Suppressor macrophage treated with lipopolysaccharide for 1 hour (primary cell): Measurements from ENCODE around the gene PPP4R2.
"Not testable (repeated sequence)": the region's sequence is repeated elsewhere in the genome, so short reads cannot be mapped to it uniquely, and the experiment has no call there.

Source experiments
- DNase-seq, 3 donors: peaks; one replicate each; pipeline ENCODE4 v3.0.0-alpha.2; 2020 to 2022

The PPP4R2 gene

DNA sequence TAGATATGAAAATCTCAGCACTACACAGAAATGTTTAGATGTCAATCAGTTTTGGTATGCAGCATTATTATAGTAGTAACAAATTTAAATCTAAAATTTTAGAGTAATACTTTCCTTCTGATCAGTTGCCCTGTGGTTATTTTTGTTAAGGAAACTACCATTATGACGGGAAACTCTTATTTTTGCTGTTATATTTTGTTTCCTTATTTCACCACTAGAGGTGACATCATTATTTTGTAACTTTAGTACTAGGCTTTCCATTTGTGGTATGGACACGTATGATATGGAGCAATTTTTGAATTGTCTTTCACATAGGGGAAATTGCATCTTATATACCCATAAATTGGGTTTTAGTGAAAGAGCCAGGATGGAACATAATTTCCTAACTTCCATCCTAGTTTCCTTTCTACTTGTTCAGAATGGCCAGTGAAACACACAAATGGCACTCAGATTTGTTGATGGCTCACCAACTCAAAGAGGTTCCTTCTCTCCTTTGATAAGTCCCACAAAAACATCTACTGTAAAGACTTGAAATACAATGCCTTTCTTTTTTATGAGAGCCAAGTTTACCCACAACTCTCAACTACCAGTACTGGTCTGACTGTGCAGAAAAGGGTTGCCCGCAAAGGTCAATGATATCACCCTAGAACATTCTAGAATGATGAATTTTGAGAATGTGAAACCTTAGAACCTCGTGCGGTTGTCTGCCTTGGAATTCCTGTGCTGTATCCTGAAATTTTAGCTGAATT lies 19.4 kb upstream of the PPP4R2 start:
- DNase-seq = peak; percentile 70 to 98 (median 97)

GRCh38 chr3:72982609-72983366 lies 13.8 kb upstream of the PPP4R2 start:
- peak; percentile 43 to 58 (median 53) for DNase-seq

DNA sequence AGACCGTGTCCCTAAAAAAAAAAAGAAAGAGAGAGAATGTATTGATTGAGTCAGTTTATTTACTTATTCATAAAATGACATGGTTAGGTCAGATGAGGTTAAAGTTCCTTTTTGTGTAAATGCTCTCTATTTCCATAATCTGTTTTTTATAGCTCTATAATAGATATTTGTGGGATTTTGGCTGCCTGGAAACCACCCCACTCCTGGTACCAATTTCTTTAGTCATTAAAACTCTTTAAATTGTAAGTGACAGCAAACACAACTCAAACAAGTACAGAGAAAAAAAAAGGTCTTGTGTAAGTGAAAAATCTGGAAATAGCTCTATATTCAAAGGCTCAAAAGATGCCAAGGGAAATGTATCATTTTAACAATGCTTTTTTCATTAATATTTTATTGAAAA lies 11.0 kb upstream of the PPP4R2 start:
- no peak for DNase-seq

DNA sequence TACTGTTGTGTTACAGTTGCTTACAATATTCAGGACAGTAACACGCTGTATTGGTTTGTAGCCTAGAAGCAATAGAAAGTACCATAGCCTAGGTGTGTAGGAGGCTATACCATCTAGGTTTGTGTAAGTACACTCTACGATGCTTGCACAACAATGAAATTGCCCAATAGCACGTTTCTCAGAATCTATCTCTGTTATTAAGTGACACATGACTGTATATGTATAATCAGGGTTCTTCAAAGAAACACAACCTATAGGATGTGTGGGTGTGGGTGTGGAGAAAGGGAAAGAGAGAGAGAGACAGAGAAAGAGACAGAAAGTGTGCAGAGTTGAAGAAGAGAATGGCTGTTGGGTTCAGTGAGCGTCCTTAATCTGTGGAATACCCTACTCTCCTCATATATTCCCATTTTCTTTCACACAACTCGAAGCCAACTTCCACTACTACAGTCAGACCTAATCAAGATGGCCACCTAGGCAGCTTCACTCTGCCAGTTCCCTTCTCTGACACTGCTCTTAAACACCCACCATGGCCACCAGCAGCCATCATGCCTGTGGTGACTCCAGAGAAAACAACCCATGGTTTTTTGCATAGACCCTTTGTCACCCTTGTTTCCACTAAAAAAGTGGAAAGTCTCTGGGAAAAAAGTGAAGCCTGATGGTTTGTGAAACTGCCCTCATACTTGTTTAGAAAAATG lies 5.8 kb upstream of the PPP4R2 start:
- peak in 2 of 3 donors; percentile 52 to 66 for DNase-seq

DNA sequence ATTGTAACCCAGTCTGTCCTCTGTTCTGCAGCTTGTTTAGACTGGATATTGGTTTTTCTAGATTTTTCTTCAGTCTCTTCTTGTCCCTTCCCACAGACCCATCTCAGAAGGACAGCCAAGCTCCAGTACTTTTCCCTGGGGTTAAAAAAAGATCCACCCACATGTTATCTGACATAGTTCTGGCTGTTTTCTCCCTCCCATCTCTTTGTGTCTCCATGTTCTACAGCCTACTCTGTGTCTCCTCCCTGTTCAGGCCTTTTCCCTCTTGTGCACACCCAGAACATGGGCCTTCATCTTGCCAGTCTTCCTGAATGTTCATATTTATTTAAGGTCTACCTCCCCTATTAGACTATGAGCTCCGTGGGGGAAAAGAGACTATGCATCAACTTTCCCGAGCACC lies 5.1 kb upstream of the PPP4R2 start:
- DNase-seq = no peak

DNA sequence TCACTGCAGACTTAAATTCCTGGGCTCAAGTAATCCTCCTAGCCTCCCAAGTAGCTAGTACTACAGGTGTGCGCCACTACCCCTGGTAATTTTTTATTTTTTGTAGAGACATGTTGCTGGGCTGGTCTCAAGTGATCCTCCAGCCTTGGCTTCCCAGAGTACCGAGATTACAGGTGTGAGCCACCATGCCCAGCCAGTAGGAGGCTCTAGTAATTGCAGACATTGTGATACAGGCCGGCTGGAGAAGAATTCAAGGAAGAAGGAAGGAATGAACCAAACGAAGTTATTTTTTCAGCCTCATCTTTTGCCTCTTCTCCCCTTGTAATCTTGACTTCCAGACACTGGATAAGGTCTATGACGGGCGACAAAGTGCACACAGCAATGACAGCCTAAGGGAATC lies 3.2 kb upstream of the PPP4R2 start:
- DNase-seq = no peak

- no peak for DNase-seq
These were observed 1.3 kb upstream of the PPP4R2 start for GRCh38 chr3:72995337-72995736.

GRCh38 chr3:72996121-72996472 lies 514 bp upstream of the PPP4R2 start:
- no peak for DNase-seq

DNA sequence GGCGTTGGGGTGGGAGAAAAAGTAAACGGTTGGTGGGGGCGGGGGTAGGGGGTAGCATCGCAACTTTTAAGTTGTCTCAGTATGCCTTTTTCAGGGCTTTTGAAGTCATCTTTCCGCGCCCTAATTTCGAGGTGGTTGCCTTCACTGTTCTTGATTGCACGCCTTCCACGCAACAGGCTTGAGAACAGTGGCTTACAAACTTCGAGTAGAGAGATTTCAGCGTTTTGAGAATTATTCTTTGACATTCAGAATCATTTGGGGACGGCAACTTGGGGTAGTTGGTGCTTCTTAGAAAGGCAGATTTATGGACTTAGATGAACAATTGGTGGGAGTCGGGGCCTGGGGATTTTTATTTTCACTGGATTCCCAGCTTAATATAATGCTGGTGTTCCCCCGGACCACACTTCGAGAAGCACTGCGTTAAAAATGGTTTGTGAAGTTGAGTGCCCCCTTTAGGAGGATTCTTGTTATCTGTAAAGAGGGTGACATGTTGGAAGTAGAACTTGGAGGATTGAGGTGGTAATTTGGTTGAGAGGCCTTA lies 880 bp downstream of the PPP4R2 start:
- peak; percentile 77 to 87 (median 81) for DNase-seq

- DNase-seq = no peak
These were observed 1.9 kb downstream of the PPP4R2 start for GRCh38 chr3:72998466-72998865.

DNA sequence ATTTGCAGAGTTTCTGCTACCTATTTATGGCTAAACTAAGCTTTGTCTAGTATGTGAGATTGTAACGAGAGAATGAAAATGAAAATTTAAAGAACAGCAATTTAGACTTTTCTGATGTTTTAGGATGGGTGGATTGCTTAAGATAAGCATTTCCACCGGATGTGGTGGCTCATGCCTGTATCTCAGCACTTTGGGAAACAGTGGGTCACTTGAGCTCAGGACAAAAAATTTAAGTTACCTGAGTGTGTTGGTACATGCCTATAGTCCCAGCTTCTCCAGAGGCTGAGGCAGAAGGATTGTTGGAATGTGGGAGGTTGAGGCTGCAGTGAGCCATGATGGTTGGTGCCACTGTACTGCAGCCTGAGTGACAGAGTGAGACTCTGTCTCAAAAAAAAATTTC lies 3.3 kb downstream of the PPP4R2 start:
- peak in 2 of 3 donors; percentile 47 to 59 for DNase-seq

DNA sequence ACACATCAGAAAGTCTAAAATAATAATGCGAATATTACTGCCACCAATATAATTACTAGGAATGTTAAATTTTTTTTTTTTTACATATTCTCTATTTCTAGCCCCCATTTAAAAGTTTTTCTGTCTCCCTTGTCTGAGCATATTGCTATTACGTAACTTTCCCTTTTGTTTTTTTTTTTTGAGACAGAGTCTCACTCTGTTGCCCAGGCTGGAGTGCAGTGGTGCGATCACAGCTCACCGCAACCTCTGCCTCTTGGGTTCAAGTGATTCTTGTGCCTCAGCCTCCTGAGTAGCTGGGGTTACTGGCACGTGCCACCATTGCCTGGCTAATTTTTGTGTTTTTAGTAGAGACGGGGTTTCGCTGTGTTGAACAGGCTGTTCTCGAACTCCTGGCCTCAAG lies 6.4 kb downstream of the PPP4R2 start:
- DNase-seq = not testable (repeated sequence)

DNA sequence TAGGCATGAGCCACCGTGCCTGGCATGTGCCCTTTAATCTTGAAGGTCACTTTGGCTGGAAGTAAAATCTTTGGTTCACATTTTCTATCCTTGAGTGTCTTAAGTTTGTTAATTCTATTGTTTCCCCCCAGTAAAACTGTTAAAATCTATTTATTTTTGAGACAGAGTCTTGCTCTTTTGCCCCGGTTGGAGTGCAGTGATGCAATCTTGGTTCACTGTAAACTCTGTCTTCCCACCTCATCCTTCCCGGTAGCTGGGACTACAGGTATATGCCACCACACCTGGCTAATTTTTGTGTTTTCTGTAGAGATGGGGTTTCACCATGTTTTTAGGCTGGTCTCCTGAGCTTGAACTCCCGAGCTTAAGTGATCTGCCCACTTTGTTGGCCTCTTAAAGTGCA lies 7.7 kb downstream of the PPP4R2 start:
- DNase-seq = no peak

GRCh38 chr3:73007992-73008712 lies 11.5 kb downstream of the PPP4R2 start:
- DNase-seq = peak in 2 of 3 donors; percentile 29 to 35

DNA sequence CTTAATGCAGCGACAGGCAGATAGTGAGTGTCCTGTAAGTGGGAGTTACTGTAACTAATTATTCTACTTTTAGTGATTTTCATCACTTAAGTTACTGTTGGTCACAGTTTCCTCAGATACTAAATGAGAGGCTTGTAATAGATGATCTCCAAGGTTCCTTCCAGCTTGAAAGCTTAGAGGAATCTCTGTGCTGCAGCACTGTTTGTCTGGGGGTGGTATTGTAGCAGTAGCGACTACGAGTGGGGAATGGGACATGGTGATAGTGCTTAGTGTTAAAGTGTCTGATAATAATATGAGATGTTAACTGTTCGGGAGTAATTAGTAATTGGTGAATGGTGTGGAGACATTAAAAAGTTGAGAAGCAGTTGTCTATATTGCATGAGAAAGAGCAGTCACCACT lies 12.4 kb downstream of the PPP4R2 start:
- DNase-seq = no peak

- no peak for DNase-seq
These were observed 13.1 kb downstream of the PPP4R2 start for GRCh38 chr3:73009750-73010149.

DNA sequence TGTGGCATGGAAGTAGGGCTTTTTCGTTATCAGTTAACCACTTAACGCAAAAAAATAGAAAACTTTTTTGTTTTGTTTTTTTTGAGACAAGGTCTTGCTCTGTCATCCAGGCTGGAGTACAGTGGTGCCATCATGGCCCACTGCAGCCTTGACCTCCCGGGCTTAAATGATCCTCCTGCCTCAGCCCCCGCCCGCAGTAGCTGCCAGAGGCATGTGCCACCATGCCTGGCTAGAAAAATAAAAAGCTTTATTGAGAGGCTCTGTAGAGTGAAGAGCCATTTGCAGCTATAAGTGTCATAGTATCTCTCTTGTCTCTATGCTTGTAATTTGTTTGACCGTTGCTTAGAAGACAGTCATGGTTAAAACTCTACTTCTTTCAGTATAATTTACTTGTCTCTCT lies 13.5 kb downstream of the PPP4R2 start:
- no peak for DNase-seq

DNA sequence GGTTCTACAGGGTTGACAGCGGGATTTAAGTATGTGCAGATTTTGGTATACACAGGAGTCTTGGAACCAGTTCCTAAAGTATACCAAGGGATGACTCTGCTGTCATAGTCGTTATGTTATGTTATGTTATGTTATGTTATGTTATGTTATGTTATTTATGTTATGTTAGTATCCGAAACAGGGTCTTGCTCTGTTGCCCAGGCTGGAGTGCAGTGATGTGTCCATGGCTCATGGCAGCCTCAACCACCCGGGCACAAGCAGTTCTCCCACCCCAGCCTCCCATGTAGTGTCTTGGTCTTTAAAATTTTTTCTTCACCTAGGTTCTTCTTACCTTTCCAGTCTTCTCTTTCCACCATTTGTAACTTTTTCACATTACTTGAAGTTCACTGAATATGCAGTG lies 21.7 kb downstream of the PPP4R2 start:
- no peak for DNase-seq

GRCh38 chr3:73018790-73019441 lies 22.3 kb downstream of the PPP4R2 start:
- peak in 1 of 3 donors; percentile 39 for DNase-seq

DNA sequence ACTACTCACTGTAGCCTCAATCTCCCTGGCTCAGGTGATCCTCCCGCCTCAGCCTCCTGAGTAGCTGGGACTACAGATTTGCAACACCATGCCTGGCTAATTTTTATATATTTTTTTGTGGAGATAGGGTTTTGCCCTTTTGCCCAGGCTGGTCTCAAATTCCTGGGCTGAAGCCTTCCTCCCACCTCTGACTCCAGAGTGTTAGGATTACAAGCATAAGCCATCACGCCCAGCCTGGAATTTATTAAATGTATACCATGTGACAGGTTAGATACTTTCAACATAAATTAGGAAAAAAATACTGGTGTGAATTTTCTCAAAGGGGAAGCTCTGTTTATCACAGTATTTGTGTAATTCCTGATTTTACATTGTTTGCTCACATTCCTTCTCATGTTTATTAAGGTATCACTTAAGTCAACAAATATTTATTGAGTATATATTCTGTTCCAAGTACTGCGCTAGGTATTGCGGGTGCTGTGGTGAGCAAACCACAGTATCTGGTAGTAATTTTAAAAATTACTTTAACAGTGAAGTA lies 24.8 kb downstream of the PPP4R2 start:
- peak; percentile 39 to 67 (median 61) for DNase-seq

GRCh38 chr3:73024836-73025235 lies 28.2 kb downstream of the PPP4R2 start:
- DNase-seq = peak in 1 of 3 donors; percentile 32
